22Rv1 (cell line): ENCODE data around the gene STRA6.

Source experiments
- ZFX ChIP-seq: fragments of 450-650 bp; IDR thresholded peaks from 2 replicates; pipeline ENCODE4 v1.6.1; 2017; ENCODE audit warnings: antibody characterized with exemption, borderline replicate concordance
- TF ChIP-seq, protein P1 (sequence below): fragments of 450-650 bp; IDR thresholded peaks from 2 replicates; pipeline ENCODE4 v1.5.1; 2017; ENCODE audit warnings: mild to moderate bottlenecking

DNA sequence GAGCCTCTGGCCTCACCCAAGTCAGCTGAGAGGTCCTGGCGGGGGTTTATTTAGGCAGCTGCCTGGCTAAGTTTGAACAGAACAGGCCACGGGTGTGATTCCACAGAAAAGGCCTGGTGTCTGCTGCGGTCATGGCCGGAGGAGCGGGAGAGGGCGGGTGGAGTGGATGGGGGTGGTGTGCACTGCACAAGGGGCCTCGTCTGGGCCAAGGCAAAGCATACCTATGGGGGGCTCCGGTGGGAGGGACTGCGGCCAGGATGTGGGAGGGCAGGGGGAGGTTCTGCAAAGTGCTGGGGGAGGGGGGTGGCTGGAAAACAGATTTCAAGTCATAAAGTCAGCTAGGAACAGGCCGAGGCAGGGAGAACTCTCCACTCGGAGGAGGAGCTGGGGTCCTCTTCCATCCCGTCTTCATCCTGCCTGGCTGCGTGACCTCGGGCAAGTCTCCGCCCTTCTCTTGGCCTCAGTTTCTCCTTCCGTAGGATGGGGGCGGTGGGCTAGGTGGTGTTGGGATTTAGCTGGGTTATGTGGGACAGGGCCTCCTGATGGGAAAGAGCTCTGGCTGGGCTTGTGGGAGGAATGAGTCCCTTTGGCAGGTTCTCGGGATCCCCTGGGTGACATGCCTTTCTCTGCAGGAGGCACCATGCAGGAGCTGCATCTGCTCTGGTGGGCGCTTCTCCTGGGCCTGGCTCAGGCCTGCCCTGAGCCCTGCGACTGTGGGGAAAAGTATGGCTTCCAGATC, 28.2 kb downstream of the STRA6 start:
- TF ChIP-seq, protein P1, sequence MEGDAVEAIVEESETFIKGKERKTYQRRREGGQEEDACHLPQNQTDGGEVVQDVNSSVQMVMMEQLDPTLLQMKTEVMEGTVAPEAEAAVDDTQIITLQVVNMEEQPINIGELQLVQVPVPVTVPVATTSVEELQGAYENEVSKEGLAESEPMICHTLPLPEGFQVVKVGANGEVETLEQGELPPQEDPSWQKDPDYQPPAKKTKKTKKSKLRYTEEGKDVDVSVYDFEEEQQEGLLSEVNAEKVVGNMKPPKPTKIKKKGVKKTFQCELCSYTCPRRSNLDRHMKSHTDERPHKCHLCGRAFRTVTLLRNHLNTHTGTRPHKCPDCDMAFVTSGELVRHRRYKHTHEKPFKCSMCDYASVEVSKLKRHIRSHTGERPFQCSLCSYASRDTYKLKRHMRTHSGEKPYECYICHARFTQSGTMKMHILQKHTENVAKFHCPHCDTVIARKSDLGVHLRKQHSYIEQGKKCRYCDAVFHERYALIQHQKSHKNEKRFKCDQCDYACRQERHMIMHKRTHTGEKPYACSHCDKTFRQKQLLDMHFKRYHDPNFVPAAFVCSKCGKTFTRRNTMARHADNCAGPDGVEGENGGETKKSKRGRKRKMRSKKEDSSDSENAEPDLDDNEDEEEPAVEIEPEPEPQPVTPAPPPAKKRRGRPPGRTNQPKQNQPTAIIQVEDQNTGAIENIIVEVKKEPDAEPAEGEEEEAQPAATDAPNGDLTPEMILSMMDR = no peak
- no peak for TF ChIP-seq ZFX
